ENCODE results near the gene OR52K1.
"Not testable (repeated sequence)": the region's sequence is repeated elsewhere in the genome, so short reads cannot be mapped to it uniquely, and the experiment has no call there.

OR52K1 gene

DNA sequence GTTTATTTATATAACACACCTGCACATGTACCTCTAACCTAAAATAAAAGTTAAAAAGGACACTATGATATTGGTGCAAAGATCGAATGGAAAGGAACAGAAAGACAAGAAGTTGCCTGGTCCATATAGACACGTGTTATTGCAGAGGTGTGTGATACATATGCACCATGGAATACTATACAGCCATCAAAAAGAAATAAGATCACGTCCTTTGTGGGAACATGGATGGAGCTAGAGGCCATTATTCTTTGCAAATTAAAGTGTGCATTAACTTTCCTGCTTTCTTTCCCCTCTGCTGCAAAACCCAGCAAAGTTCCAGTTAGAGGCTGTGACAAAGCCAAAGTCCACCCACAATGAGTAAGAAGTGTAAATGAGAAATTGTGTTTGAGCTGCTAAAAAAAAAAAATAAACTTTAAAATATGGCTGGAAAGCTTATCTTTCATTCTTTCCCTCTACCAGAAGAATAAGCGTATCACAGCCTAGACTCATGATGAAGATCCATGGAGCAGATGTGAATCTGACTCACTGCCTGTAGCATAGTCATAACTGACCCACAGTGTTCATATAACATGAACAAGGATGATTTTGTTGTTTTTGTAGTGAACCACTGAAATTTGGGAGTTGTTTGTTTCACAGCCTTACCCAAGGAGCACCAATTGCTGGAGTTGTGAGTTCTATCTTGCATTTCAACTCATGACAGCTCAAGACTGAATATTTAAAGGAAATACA, 9.6 kb downstream of the OR52K1 start:
- DNase-seq: no peak

DNA sequence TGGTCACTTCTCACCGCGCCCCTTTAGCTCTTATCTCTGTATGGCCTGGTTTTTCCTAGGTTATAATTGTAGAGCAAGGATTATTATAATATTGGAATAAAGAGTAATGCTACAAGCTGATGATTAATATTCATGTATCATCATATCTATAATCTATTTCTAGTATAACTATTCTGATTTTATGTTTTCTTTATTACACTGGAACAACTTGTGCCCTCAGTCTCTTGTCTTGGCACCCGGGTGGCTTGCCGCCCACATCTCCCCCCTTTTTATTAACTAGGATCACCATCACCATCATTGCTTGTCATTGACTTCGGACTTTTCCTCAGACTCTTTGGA, 11.0 kb downstream of the OR52K1 start:
- DNase-seq: no peak

DNA sequence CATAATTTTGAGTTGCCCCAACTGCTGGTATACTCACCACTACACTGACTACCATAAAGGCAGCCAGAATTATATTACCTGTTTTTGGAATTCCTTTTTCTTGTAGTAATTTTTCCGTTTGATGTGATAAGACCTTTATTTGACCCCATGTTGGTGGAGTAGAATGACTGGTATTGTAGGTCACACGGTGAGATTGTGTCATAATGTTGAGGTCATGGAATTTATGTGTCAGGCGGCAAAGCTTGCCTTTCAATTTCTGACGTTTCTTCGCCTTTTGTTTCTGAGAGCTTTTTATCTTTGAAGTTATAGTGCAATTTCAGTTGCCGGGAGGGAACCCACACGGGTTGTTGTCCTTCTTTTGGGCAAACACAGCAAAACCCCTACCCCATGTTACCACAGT, 13.0 kb downstream of the OR52K1 start:
- no peak for DNase-seq

DNA sequence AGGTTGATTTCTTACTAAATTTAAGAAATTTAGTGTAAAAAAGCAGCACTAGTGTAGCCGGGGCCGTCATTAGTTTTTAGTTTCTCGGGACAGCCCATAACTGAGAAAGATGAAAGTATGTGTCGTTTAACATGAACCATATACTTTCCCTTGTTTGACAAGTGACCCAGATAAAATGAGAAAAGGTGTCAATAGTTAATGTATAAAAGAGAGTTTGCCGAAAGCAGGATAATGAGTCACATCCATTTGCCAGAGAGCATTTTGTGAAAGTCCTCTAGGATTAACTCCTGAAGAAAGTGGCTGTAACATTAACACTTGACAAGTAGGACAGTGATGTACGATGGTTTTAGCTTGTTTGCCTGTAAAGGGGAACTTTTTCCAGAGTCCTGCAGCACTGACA, 13.5 kb downstream of the OR52K1 start:
- DNase-seq: no peak

DNA sequence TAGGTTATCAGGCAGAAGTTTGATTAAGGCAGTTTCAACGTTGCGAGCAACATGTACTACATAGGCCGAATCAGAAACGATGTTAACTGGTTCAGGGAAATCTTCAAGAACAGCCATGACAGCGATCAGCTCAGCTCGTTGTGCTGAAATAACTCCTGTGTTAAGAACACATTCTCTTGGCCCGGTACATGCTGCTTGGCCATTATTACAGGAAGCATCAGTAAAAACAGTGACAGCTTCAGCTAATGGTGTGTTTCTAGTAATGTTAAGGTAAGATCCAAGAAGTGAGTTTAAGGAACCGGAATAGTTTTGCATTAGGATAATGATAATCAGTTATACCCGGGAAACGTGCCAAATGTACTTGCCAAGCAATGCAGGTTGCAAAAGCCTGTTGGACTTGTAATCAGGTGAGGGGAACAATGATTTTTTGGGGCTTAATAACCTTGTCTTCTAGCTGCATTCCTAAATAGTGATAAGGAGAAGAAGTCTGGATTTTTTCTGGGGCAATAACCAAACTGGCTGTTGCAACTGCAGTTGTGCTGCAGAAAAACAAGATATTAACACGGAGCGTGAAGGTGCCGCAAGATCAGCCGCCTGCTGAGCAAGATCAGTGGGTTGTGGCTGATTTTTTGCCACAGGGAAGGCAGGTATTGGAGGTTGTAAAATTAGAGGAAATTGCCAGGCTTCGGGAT, 14.3 kb downstream of the OR52K1 start:
- DNase-seq: no peak

DNA sequence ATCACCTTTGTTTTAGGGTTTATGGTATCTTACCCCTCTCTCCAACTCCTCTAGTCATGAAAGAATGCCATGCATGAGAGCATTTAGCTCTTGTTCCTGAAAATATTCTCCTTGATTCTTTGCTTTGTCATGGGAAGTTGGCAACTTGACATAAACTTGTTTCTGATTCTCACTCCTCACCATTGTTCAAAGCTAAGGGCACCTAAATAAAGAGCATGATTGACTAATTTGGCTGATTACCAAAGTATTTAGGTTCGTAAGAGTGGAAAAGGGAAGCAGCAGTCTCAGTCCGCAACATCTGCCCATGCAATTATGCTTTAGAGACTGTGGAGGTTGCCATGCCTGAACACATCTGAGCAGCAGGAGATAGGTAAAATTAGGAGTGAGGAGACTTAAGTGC, 26.4 kb downstream of the OR52K1 start:
- no peak for DNase-seq

DNA sequence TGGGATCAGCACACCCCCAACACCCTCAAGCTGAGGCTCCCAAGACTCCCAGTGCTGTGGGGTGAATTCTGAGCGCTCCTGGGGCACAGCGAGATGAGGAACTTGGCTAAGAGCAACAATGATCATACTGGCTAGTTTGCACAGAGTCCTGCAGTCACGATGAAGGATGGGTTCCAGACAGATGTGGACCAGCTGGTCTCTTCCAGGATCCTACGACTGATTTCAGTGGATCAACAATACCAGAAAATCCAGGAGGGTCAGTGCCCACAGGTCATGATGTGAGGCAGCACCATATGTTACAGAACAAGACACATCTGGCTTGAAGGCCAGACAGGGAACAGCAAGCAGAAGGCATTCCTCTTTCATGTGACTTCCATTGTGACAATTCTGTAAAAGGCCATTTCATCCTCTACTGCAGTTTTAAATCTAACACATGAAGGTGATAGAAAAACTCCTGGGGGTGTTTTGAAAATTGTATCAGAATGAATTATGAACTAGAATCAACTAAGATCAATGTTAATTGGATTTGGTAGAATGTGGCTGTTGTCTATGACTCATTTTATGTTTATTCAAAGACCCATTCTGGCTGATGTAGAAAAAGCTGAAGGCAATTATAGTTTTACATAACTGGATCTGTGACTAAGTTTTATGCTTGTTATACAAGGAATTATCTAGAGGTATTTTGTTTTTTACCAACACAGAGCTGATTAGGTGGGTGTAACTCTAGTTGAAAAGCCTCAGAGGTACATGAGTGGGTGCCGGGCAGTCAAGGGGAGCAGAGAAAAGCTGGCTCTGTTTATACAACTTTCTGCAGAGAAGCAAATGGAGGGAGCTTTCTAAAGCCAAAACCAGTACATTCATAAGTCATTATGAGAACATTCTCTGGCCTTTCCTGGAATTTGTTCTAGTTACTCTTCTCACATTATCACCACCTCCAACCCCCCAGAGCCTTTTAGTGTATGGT, 29.1 kb downstream of the OR52K1 start:
- DNase-seq: no peak

DNA sequence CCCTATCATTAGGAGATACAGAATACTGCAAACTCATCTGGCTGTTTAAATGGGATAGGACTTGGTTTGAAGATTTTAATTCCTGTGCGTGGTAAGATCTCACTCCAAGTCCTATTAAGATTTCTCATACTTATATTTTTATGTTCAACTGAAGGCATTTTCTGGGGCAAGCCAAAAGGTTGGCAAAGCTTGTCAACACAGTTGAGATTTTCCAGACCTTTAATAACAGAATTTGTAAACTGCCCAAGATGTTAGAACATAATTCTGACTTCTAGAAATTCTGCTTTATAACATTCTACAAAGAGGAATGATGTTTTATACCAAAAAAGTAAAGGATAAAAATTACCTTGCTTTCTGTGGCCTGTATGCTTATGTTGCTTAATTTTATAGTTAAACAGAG, 31.8 kb downstream of the OR52K1 start:
- no peak for DNase-seq

DNA sequence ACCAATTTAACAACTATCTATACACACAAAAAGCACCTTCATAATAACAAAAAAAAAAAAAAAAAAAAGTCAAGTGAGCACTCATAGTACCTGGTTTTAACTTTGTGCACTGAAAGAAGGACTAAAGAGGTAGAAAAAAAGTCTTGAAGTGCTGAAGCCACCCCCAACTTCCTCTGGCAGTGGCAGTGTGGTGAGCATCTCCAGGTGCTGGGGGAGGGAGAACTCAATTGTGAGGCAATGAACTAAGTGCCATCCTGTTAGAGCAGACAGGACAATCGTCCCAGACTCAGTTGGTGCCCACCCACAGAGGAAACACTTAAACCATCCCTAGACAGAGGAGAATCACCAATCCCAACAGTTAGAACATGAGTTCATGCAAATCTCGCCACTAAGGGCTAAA, 39.9 kb downstream of the OR52K1 start:
- no peak for DNase-seq

DNA sequence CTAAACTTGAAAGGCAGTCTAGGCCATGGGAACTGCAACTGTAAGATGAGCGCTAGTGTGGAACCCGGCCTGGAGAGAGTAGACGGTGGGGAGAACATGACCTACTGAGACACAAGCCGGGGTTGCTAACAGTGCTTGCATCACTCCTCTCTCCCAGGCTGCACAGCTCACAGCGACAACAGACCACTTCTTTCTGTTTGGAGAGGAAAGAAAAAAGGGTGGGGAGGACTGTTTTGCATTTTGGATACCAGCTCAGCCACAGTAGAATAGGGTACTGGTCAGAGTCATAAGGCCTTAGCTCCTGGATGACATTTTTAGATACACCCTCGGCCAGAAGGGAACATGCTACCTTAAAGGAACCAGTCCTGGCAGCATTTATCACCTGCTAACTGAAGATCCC, 40.3 kb downstream of the OR52K1 start:
- DNase-seq: no peak

DNA sequence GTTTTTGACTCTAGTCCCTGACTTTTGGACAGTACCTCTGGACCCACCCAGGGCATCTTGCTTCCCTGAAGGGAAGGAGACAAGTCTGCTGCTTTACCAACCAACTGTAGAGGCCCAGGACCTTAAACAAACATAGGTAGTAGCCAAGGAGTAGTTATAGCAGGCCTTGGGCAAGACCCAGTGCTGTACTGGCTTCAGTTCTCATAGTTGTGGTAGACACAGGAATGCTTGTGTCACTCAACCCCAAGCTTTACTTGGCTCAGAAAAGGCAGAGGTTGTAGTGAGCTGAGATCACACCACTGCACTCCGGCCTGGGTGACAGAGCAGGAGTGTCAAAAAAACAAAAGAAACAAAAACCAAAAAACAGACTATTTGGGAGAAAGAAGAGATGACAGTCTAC, 41.2 kb downstream of the OR52K1 start:
- DNase-seq: no peak

DNA sequence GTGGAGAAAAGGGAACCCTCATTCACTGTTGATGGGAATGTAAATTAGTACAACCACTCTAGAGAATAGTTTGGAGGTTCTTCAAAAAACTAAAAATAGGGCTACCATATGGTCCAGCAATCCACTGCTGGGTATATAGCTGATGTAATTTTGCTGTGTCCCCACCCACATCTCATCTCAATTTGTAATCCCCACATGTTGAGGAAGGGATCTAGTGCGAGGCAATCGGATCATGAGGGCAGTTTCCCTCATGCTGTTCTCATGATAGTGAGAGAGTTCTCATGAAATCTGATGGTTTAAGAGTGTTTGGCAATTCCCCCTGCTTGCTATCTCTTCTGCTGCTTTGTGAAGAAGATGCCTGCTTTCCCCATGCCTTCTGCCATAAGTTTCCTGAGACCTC, 45.5 kb downstream of the OR52K1 start:
- no peak for DNase-seq

DNA sequence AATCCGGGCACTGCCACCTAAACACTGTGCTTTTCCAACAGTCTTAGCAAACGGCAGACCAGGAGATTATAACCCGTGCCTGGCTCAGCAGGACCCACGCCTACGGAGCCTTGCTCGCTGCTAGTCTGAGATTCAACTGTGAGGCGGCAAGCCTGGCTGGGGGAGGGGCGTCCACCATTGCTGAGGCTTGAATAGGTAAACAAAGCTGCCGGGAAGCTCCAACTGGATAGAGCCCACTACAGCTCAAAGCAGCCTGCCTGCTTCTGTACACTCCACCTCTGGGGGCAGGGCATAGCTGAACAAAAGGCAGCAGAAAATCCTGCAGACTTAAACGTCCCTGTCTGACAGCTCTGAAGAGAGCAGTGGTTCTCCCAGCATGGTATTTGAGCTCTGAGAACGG, 49.2 kb downstream of the OR52K1 start:
- DNase-seq: not testable (repeated sequence)

DNA sequence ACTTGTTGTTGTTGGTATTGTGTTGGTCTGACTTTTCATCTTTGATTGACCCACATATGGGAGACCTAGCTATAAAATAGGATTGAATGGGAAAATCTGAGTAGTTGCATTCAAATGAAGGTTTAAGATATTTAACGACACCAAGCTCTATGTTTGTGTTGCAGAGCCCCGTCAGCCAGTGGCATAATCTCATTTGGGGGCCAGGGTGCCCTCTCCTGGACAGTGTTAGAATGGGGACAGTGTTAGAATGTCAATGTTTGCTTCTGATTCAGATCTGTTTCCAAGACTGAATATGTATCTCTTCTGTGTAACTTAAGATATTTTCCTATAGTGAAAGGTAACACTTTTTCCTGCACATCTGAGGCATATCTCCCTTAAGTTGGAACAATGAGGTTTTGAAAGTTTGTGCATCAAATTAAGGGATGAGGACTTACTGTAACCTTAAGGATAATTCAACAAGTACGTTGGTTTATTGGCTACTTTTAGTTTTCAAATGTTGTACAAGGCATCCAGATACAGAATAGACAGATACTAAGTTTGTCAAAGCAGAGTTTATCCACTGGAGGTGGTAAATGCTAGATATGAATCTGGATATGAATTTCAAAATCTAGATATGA, 57.3 kb downstream of the OR52K1 start:
- DNase-seq: peak; percentile 22

DNA sequence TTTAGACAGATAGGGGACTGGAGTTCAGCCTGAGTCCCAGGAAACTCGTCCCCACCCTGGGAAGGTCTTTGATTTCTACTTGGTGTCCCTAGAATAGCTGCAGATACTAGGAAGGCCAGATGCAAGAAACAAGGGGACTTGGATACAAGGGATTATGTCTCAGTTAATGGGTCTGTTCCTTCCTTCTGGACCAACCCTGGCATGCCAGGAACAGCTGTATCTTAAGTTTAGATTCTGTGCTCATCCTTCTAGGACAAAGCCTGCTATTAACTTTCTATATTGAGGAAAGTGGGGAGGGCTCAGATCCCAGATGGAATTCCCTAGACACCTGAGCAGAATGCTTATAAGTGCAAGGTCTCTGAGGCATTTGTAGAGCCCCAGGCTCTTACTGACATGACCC, 58.6 kb downstream of the OR52K1 start:
- DNase-seq: no peak

Data from effector CD4-positive, alpha-beta T cell (primary cell).